Measurements from ENCODE around the gene TTLL5. TPM values are rescaled to one million over a fixed set of nuclear protein-coding genes. Genes with fewer than 3 reads are reported as not detected.

The TTLL5 gene
- total RNA-seq, 1 experiment from 2014 or later, result 35.7 TPM

GRCh38 chr14:75837151-75837787, 176.2 kb downstream of the TTLL5 start:
- Histone ChIP-seq H4K5ac (ENCODE audit: insufficient read length, low read depth, low read length) (no peak overlapping the region), H3K79me1 (ENCODE audit: insufficient read depth, low read depth, low read length, poor library complexity, severe bottlenecking) (no peaks in the 10 kb centered on the region), H3K27me3 (ENCODE audit: insufficient read depth, low read length) (no peaks in the 10 kb centered on the region), H3K23me2 (ENCODE audit: insufficient read length, low read depth, low read length, poor library complexity, severe bottlenecking) (no peaks in the 10 kb centered on the region), H3K4ac (ENCODE audit: low read depth, low read length) (no peak overlapping the region), H2AK5ac (ENCODE audit: insufficient read length, low read length) (no peak overlapping the region), H3K79me2 (ENCODE audit: insufficient read depth, low read length) (no peaks in the 10 kb centered on the region), H4K20me1 (ENCODE audit: control insufficient read depth, insufficient read depth, insufficient read length) (no peaks in the 10 kb centered on the region), H2AFZ (ENCODE audit: low read length) (no peak overlapping the region), H2BK5ac (ENCODE audit: insufficient read length, low read length) (no peak overlapping the region), H3K9ac (ENCODE audit: extremely low read depth, insufficient read length, low read length) (no peak overlapping the region), H2BK120ac (ENCODE audit: low read depth, low read length, poor library complexity, severe bottlenecking) (no peak overlapping the region), H3K56ac (ENCODE audit: insufficient read length, low read depth, low read length) (no peak overlapping the region), H3K23ac (ENCODE audit: insufficient read length, low read depth, low read length) (no peak overlapping the region), H4K8ac (replicated peaks; ENCODE audit: insufficient read length, low read depth, low read length) (no peak overlapping the region), H3K4me1 (ENCODE audit: insufficient read depth, low read length) (no peaks in the 10 kb centered on the region), H4K91ac (ENCODE audit: insufficient read length, low read depth, low read length) (no peak overlapping the region), H3K9me3 (ENCODE audit: control insufficient read depth, low read depth, low read length) (no peaks in the 10 kb centered on the region), H3K27ac (ENCODE audit: insufficient read length, low read depth, low read length) (no peak overlapping the region), H2BK12ac (ENCODE audit: insufficient read length, low read depth, low read length) (no peak overlapping the region), H3K14ac (ENCODE audit: insufficient read depth, low read length) (no peak overlapping the region), H3T11ph (ENCODE audit: low read length) (no peak overlapping the region), H2BK20ac (ENCODE audit: low read depth, low read length, poor library complexity, severe bottlenecking) (no peak overlapping the region), H2BK15ac (ENCODE audit: low read depth, low read length) (no peak overlapping the region), H3K4me2 (ENCODE audit: insufficient read depth, insufficient read length, low read length) (no peak overlapping the region), H3K18ac (ENCODE audit: insufficient read length, low read depth, low read length) (no peak overlapping the region)
- H3K4me3 Mint-ChIP-seq, result no peak overlapping the region
- H3K27me3 Mint-ChIP-seq (ENCODE audit: low read depth), result no peaks in the 10 kb centered on the region
- peaks cover 14 to 20% (median 20%) of the 10 kb centered on the region in 3 experiments for H3K36me3 Mint-ChIP-seq (ENCODE audit: insufficient read depth in 1 of 3, low read depth in 3 of 3)
- no CpG with 5 or more reads among the region's 3 CpGs for WGBS (ENCODE audit: extremely low coverage, insufficient read length, low lambda C conversion rate)
- TF ChIP-seq, protein P1, sequence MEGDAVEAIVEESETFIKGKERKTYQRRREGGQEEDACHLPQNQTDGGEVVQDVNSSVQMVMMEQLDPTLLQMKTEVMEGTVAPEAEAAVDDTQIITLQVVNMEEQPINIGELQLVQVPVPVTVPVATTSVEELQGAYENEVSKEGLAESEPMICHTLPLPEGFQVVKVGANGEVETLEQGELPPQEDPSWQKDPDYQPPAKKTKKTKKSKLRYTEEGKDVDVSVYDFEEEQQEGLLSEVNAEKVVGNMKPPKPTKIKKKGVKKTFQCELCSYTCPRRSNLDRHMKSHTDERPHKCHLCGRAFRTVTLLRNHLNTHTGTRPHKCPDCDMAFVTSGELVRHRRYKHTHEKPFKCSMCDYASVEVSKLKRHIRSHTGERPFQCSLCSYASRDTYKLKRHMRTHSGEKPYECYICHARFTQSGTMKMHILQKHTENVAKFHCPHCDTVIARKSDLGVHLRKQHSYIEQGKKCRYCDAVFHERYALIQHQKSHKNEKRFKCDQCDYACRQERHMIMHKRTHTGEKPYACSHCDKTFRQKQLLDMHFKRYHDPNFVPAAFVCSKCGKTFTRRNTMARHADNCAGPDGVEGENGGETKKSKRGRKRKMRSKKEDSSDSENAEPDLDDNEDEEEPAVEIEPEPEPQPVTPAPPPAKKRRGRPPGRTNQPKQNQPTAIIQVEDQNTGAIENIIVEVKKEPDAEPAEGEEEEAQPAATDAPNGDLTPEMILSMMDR (conservative IDR thresholded peaks at IDR 0.05), result no peak
- H3K4me1 Mint-ChIP-seq, result peaks cover 11 to 15% of the 10 kb centered on the region in 2 experiments
- no peak for DNase-seq
- H3K27ac Mint-ChIP-seq, result no peak overlapping the region
- H3K9me3 Mint-ChIP-seq, result peaks cover 3 to 5% of the 10 kb centered on the region in 2 experiments; a peak in 2 of 5 replicates
